GM21381 (cell line): ENCODE measurements around the gene GRAMD1B.
"Not testable (repeated sequence)": the region's sequence is repeated elsewhere in the genome, so short reads cannot be mapped to it uniquely, and the experiment has no call there.

Experiments used
- ATAC-seq: cut with Tn5 transposase; IDR thresholded peaks from one replicate; pipeline ENCODE4 v1.9.1; 2021; ENCODE audit warnings: mild to moderate bottlenecking, moderate library complexity; ENCODE audit not compliant: unreplicated experiment

The GRAMD1B gene

GRCh38 chr11:123562158-123562557 is 132.1 kb downstream of the GRAMD1B start:
- no peak for ATAC-seq

GRCh38 chr11:123562829-123563228 is 132.8 kb downstream of the GRAMD1B start:
- no peak for ATAC-seq

GRCh38 chr11:123564221-123564620 is 134.2 kb downstream of the GRAMD1B start:
- ATAC-seq: no peak

- no peak for ATAC-seq
Measured at GRCh38 chr11:123566852-123567251, 136.8 kb downstream of the GRAMD1B start.

- no peak for ATAC-seq
Measured at GRCh38 chr11:123567466-123567865, 137.4 kb downstream of the GRAMD1B start.

GRCh38 chr11:123568367-123568870 is 138.3 kb downstream of the GRAMD1B start:
- ATAC-seq: no peak

GRCh38 chr11:123569393-123569792 is 139.3 kb downstream of the GRAMD1B start:
- ATAC-seq: no peak

- no peak for ATAC-seq
Measured at GRCh38 chr11:123570939-123571580, 141.0 kb downstream of the GRAMD1B start.

- ATAC-seq: not testable (repeated sequence)
Measured at GRCh38 chr11:123572791-123573190, 142.7 kb downstream of the GRAMD1B start.

GRCh38 chr11:123573286-123573685 is 143.2 kb downstream of the GRAMD1B start:
- no peak for ATAC-seq

GRCh38 chr11:123575441-123575840 is 145.4 kb downstream of the GRAMD1B start:
- no peak for ATAC-seq

GRCh38 chr11:123576082-123576481 is 146.0 kb downstream of the GRAMD1B start:
- no peak for ATAC-seq

GRCh38 chr11:123576501-123576900 is 146.4 kb downstream of the GRAMD1B start:
- ATAC-seq: no peak

GRCh38 chr11:123577081-123577598 is 147.1 kb downstream of the GRAMD1B start:
- ATAC-seq: peak; percentile 59

- no peak for ATAC-seq
Measured at GRCh38 chr11:123578778-123579481, 148.9 kb downstream of the GRAMD1B start.

- ATAC-seq: no peak
Measured at GRCh38 chr11:123579482-123579812, 149.4 kb downstream of the GRAMD1B start.

GRCh38 chr11:123580137-123580536 is 150.1 kb downstream of the GRAMD1B start:
- no peak for ATAC-seq

- peak; percentile 80 for ATAC-seq
Measured at GRCh38 chr11:123580557-123581275, 150.6 kb downstream of the GRAMD1B start.

- no peak for ATAC-seq
Measured at GRCh38 chr11:123581651-123582399, 151.8 kb downstream of the GRAMD1B start.

- ATAC-seq: no peak
Measured at GRCh38 chr11:123582992-123583504, 153.0 kb downstream of the GRAMD1B start.

GRCh38 chr11:123584186-123584585 is 154.1 kb downstream of the GRAMD1B start:
- ATAC-seq: no peak
